ENCODE measurements around the gene CASS4.

The CASS4 gene

GRCh38 chr20:56443654-56444540 lies 31.8 kb downstream of the CASS4 start:
- no peak overlapping the region for H2AK5ac ChIP-seq (ENCODE audit: low read depth, low read length)
- H4K91ac ChIP-seq (ENCODE audit: low read depth, low read length, poor library complexity): no peak overlapping the region
- H2BK15ac ChIP-seq (ENCODE audit: low read length): no peak overlapping the region
- H3K9ac ChIP-seq (ENCODE audit: low read depth, low read length, poor library complexity): peak overlapping the region; percentile 36
- H3K27me3 ChIP-seq (ENCODE audit: control insufficient read depth in 3 of 3, insufficient read depth in 3 of 3, low read depth in 1 of 3, low read length in 3 of 3): no peaks in the 10 kb centered on the region
- peaks cover 4% of the 10 kb centered on the region in 2 donors for H3K4me1 ChIP-seq (ENCODE audit: control insufficient read depth in 2 of 2, insufficient read depth in 1 of 2, low read depth in 1 of 2, low read length in 2 of 2)
- no peak overlapping the region for H2BK120ac ChIP-seq (ENCODE audit: low read depth, low read length)
- no peak overlapping the region for H3K27ac ChIP-seq (replicated peaks; ENCODE audit: low read length)
- no peak overlapping the region for H3K18ac ChIP-seq (ENCODE audit: low read length)
- H3K79me1 ChIP-seq (ENCODE audit: low read depth, low read length): no peaks in the 10 kb centered on the region
- no peak overlapping the region for H3K4me3 ChIP-seq (ENCODE audit: low read length in 2 of 2)
- no peak overlapping the region for H3K14ac ChIP-seq (ENCODE audit: low read length)
- H3K4ac ChIP-seq (ENCODE audit: low read length): no peak overlapping the region
- H3K9me3 ChIP-seq (replicated peaks in 1 of 2; ENCODE audit: control insufficient read depth in 2 of 2, insufficient read depth in 1 of 2, low read depth in 1 of 2, low read length in 2 of 2): no peaks in the 10 kb centered on the region
- H2BK5ac ChIP-seq (ENCODE audit: low read length): no peak overlapping the region
- H3K36me3 ChIP-seq (replicated peaks in 1 of 2; ENCODE audit: control insufficient read depth in 2 of 2, insufficient read depth in 2 of 2, low read length in 2 of 2): no peaks in the 10 kb centered on the region
- no peak for DNase-seq (ENCODE audit: low spot score)
- no CpG with 5 or more reads among the region's 27 CpGs for WGBS, 2 donors (ENCODE audit: extremely low coverage in 2 of 2, insufficient read length in 2 of 2, insufficient replicate concordance in 1 of 2)
- no peak overlapping the region for H2BK12ac ChIP-seq (ENCODE audit: low read length)
- no peak overlapping the region for H3K4me2 ChIP-seq (ENCODE audit: insufficient read depth, low read length, poor library complexity, severe bottlenecking)
- H2AFZ ChIP-seq (ENCODE audit: low read length): peak overlapping the region; percentile 84
- H3K23ac ChIP-seq (ENCODE audit: low read depth, low read length, poor library complexity): no peak overlapping the region
- no peak overlapping the region for H4K8ac ChIP-seq (ENCODE audit: low read depth, low read length)

GRCh38 chr20:56445130-56445529 lies 33.1 kb downstream of the CASS4 start:
- Histone ChIP-seq H2BK12ac (ENCODE audit: low read length) (no peak overlapping the region), H3K27ac (replicated peaks; ENCODE audit: low read length) (no peak overlapping the region), H3K23ac (ENCODE audit: low read depth, low read length, poor library complexity) (no peak overlapping the region)

GRCh38 chr20:56445540-56445939 lies 33.5 kb downstream of the CASS4 start:
- WGBS, 2 donors (ENCODE audit: extremely low coverage in 2 of 2, insufficient read length in 2 of 2, insufficient replicate concordance in 1 of 2): no CpG with 5 or more reads among the region's 16 CpGs
- DNase-seq (ENCODE audit: low spot score): no peak
- no peak overlapping the region for H3K4me3 ChIP-seq (ENCODE audit: low read length in 2 of 2)

More at GRCh38 chr20:56445130-56445529, 33.1 kb downstream of the CASS4 start:
- Histone ChIP-seq H3K9me3 (replicated peaks in 1 of 2; ENCODE audit: control insufficient read depth in 2 of 2, insufficient read depth in 1 of 2, low read depth in 1 of 2, low read length in 2 of 2) (no peaks in the 10 kb centered on the region), H3K4me3 (ENCODE audit: low read length in 2 of 2) (no peak overlapping the region), H3K4me1 (ENCODE audit: control insufficient read depth in 2 of 2, insufficient read depth in 1 of 2, low read depth in 1 of 2, low read length in 2 of 2) (peaks cover 4% of the 10 kb centered on the region in 2 donors), H3K18ac (ENCODE audit: low read length) (no peak overlapping the region), H3K36me3 (replicated peaks in 1 of 2; ENCODE audit: control insufficient read depth in 2 of 2, insufficient read depth in 2 of 2, low read length in 2 of 2) (no peaks in the 10 kb centered on the region), H3K14ac (ENCODE audit: low read length) (no peak overlapping the region), H3K4me2 (ENCODE audit: insufficient read depth, low read length, poor library complexity, severe bottlenecking) (no peak overlapping the region), H2BK5ac (ENCODE audit: low read length) (no peak overlapping the region), H4K91ac (ENCODE audit: low read depth, low read length, poor library complexity) (no peak overlapping the region), H2AFZ (ENCODE audit: low read length) (no peak overlapping the region), H3K27me3 (ENCODE audit: control insufficient read depth in 3 of 3, insufficient read depth in 3 of 3, low read depth in 1 of 3, low read length in 3 of 3) (no peaks in the 10 kb centered on the region), H2BK120ac (ENCODE audit: low read depth, low read length) (no peak overlapping the region), H3K79me1 (ENCODE audit: low read depth, low read length) (no peaks in the 10 kb centered on the region), H3K9ac (ENCODE audit: low read depth, low read length, poor library complexity) (no peak overlapping the region), H4K8ac (ENCODE audit: low read depth, low read length) (no peak overlapping the region), H2BK15ac (ENCODE audit: low read length) (no peak overlapping the region), H3K4ac (ENCODE audit: low read length) (no peak overlapping the region), H2AK5ac (ENCODE audit: low read depth, low read length) (no peak overlapping the region)
- DNase-seq (ENCODE audit: low spot score): no peak
- no CpG with 5 or more reads among the region's 3 CpGs for WGBS, 2 donors (ENCODE audit: extremely low coverage in 2 of 2, insufficient read length in 2 of 2, insufficient replicate concordance in 1 of 2)

GRCh38 chr20:56447227-56447626 lies 35.2 kb downstream of the CASS4 start:
- no peak for DNase-seq (ENCODE audit: low spot score)
- Histone ChIP-seq H3K4me2 (ENCODE audit: insufficient read depth, low read length, poor library complexity, severe bottlenecking) (no peak overlapping the region), H2BK15ac (ENCODE audit: low read length) (no peak overlapping the region), H3K9me3 (replicated peaks in 1 of 2; ENCODE audit: control insufficient read depth in 2 of 2, insufficient read depth in 1 of 2, low read depth in 1 of 2, low read length in 2 of 2) (no peaks in the 10 kb centered on the region), H4K91ac (ENCODE audit: low read depth, low read length, poor library complexity) (peak overlapping the region; percentile 43), H2BK5ac (ENCODE audit: low read length) (no peak overlapping the region), H3K27me3 (ENCODE audit: control insufficient read depth in 3 of 3, insufficient read depth in 3 of 3, low read depth in 1 of 3, low read length in 3 of 3) (peaks cover 0 to 2% (median 0%) of the 10 kb centered on the region in 3 experiments), H3K4me3 (ENCODE audit: low read length in 2 of 2) (no peak overlapping the region), H2BK12ac (ENCODE audit: low read length) (no peak overlapping the region), H3K4ac (ENCODE audit: low read length) (no peak overlapping the region), H3K4me1 (ENCODE audit: control insufficient read depth in 2 of 2, insufficient read depth in 1 of 2, low read depth in 1 of 2, low read length in 2 of 2) (peaks cover 4% of the 10 kb centered on the region in 2 donors), H3K9ac (ENCODE audit: low read depth, low read length, poor library complexity) (no peak overlapping the region), H2BK120ac (ENCODE audit: low read depth, low read length) (no peak overlapping the region), H2AK5ac (ENCODE audit: low read depth, low read length) (no peak overlapping the region), H2AFZ (ENCODE audit: low read length) (no peak overlapping the region), H3K27ac (replicated peaks; ENCODE audit: low read length) (no peak overlapping the region), H3K79me1 (ENCODE audit: low read depth, low read length) (no peaks in the 10 kb centered on the region), H3K36me3 (replicated peaks in 1 of 2; ENCODE audit: control insufficient read depth in 2 of 2, insufficient read depth in 2 of 2, low read length in 2 of 2) (no peaks in the 10 kb centered on the region), H3K14ac (ENCODE audit: low read length) (peak overlapping the region; percentile 71), H4K8ac (ENCODE audit: low read depth, low read length) (no peak overlapping the region), H3K18ac (ENCODE audit: low read length) (no peak overlapping the region), H3K23ac (ENCODE audit: low read depth, low read length, poor library complexity) (no peak overlapping the region)

More at GRCh38 chr20:56445540-56445939, 33.5 kb downstream of the CASS4 start:
- Histone ChIP-seq H2BK120ac (ENCODE audit: low read depth, low read length) (no peak overlapping the region), H3K27me3 (ENCODE audit: control insufficient read depth in 3 of 3, insufficient read depth in 3 of 3, low read depth in 1 of 3, low read length in 3 of 3) (peaks cover 0 to 2% (median 0%) of the 10 kb centered on the region in 3 experiments), H2BK12ac (ENCODE audit: low read length) (no peak overlapping the region), H3K23ac (ENCODE audit: low read depth, low read length, poor library complexity) (no peak overlapping the region), H3K4me2 (ENCODE audit: insufficient read depth, low read length, poor library complexity, severe bottlenecking) (no peak overlapping the region), H3K27ac (replicated peaks; ENCODE audit: low read length) (no peak overlapping the region), H3K79me1 (ENCODE audit: low read depth, low read length) (no peaks in the 10 kb centered on the region), H3K9me3 (replicated peaks in 1 of 2; ENCODE audit: control insufficient read depth in 2 of 2, insufficient read depth in 1 of 2, low read depth in 1 of 2, low read length in 2 of 2) (no peaks in the 10 kb centered on the region), H2AK5ac (ENCODE audit: low read depth, low read length) (peak overlapping the region; percentile 79), H2AFZ (ENCODE audit: low read length) (no peak overlapping the region), H3K9ac (ENCODE audit: low read depth, low read length, poor library complexity) (no peak overlapping the region), H3K18ac (ENCODE audit: low read length) (no peak overlapping the region), H2BK15ac (ENCODE audit: low read length) (no peak overlapping the region), H3K4me1 (ENCODE audit: control insufficient read depth in 2 of 2, insufficient read depth in 1 of 2, low read depth in 1 of 2, low read length in 2 of 2) (peaks cover 4% of the 10 kb centered on the region in 2 donors), H3K4ac (ENCODE audit: low read length) (peak overlapping the region; percentile 76), H3K14ac (ENCODE audit: low read length) (no peak overlapping the region), H3K36me3 (replicated peaks in 1 of 2; ENCODE audit: control insufficient read depth in 2 of 2, insufficient read depth in 2 of 2, low read length in 2 of 2) (no peaks in the 10 kb centered on the region), H4K91ac (ENCODE audit: low read depth, low read length, poor library complexity) (no peak overlapping the region), H2BK5ac (ENCODE audit: low read length) (no peak overlapping the region), H4K8ac (ENCODE audit: low read depth, low read length) (peak overlapping the region; percentile 65)
